Measurements from ENCODE around the gene ZCCHC10.
"Not testable (repeated sequence)": the region's sequence is repeated elsewhere in the genome, so short reads cannot be mapped to it uniquely, and the experiment has no call there.

ZCCHC10 gene

GRCh38 chr5:133041910-133042309, 15.6 kb upstream of the ZCCHC10 start:
- Histone ChIP-seq H3K27me3 (ENCODE audit: insufficient read depth, poor library complexity, severe bottlenecking) (no peaks in the 10 kb centered on the region), H3K27ac (replicated peaks) (no peak overlapping the region), H3K4me3 (replicated peaks; ENCODE audit: insufficient read depth, low read length) (no peak overlapping the region)
- DNase-seq (ENCODE audit: low read depth in 1 of 2, low spot score in 1 of 2) = no peak
- TF ChIP-seq POLR2AphosphoS5 (IDR thresholded peaks at IDR 0.05; ENCODE audit: low read depth) (no peak), CTCF (IDR thresholded peaks at IDR 0.05; ENCODE audit: insufficient read depth, low read length) (no peak), REST (IDR thresholded peaks at IDR 0.05; ENCODE audit: insufficient replicate concordance, low read depth) (no peak), SPI1 (IDR thresholded peaks at IDR 0.05; ENCODE audit: borderline replicate concordance, low read depth) (no peak), GABPA (IDR thresholded peaks at IDR 0.05; ENCODE audit: low read depth) (no peak)

GRCh38 chr5:133041157-133041784, 14.9 kb upstream of the ZCCHC10 start:
- no peak for DNase-seq (ENCODE audit: low read depth in 1 of 2, low spot score in 1 of 2)
- Histone ChIP-seq H3K4me3 (replicated peaks; ENCODE audit: insufficient read depth, low read length) (no peak overlapping the region), H3K27ac (replicated peaks) (no peak overlapping the region), H3K27me3 (ENCODE audit: insufficient read depth, poor library complexity, severe bottlenecking) (no peaks in the 10 kb centered on the region)
- no peak for TF ChIP-seq REST (IDR thresholded peaks at IDR 0.05; ENCODE audit: insufficient replicate concordance, low read depth)
- TF ChIP-seq CTCF (IDR thresholded peaks at IDR 0.05; ENCODE audit: insufficient read depth, low read length) = no peak
- TF ChIP-seq SPI1 (IDR thresholded peaks at IDR 0.05; ENCODE audit: borderline replicate concordance, low read depth) = no peak
- no peak for TF ChIP-seq POLR2AphosphoS5 (IDR thresholded peaks at IDR 0.05; ENCODE audit: low read depth)
- TF ChIP-seq GABPA (IDR thresholded peaks at IDR 0.05; ENCODE audit: low read depth) = no peak

GRCh38 chr5:133036677-133037076, 10.3 kb upstream of the ZCCHC10 start:
- not testable (repeated sequence) for H3K27me3 ChIP-seq (ENCODE audit: insufficient read depth, poor library complexity, severe bottlenecking); H3K27ac ChIP-seq (replicated peaks); H3K4me3 ChIP-seq (replicated peaks; ENCODE audit: insufficient read depth, low read length); DNase-seq (ENCODE audit: low read depth in 1 of 2, low spot score in 1 of 2)

GRCh38 chr5:133035224-133035623, 8.9 kb upstream of the ZCCHC10 start:
- no peak overlapping the region for H3K4me3 ChIP-seq (replicated peaks; ENCODE audit: insufficient read depth, low read length)
- H3K27me3 ChIP-seq (ENCODE audit: insufficient read depth, poor library complexity, severe bottlenecking) = no peaks in the 10 kb centered on the region
- no peak for DNase-seq (ENCODE audit: low read depth in 1 of 2, low spot score in 1 of 2)
- H3K27ac ChIP-seq (replicated peaks) = no peak overlapping the region
- no peak for TF ChIP-seq CTCF (IDR thresholded peaks at IDR 0.05; ENCODE audit: insufficient read depth, low read length)
- no peak for TF ChIP-seq POLR2AphosphoS5 (IDR thresholded peaks at IDR 0.05; ENCODE audit: low read depth)
- no peak for TF ChIP-seq GABPA (IDR thresholded peaks at IDR 0.05; ENCODE audit: low read depth)
- no peak for TF ChIP-seq SPI1 (IDR thresholded peaks at IDR 0.05; ENCODE audit: borderline replicate concordance, low read depth)
- TF ChIP-seq REST (IDR thresholded peaks at IDR 0.05; ENCODE audit: insufficient replicate concordance, low read depth) = no peak

Measured in HL-60 (cell line).